H1 (cell line): Measurements from ENCODE around the gene PTPRF. TPM values are rescaled to one million over a fixed set of nuclear protein-coding genes. Genes with fewer than 3 reads are reported as not detected.

Source experiments
- KDM1A ChIP-seq: fragments of 200-600, 300-600 bp; sonication (generic); IDR thresholded peaks from 2 replicates; pipeline ENCODE4 v1.7.1; 2016; ENCODE audit warnings: mild to moderate bottlenecking, low read length, borderline replicate concordance
- RAD21 ChIP-seq, 2 experiments: IDR thresholded peaks in 1 of 2; conservative IDR thresholded peaks in 1 of 2; 2 replicates each; pipeline ENCODE4 v1.6.1; 2011; ENCODE audit warnings: low read depth in 2 of 2, low read length in 2 of 2, improper control_type of control experiment in 1 of 2, inconsistent platforms in 1 of 2, mild to moderate bottlenecking in 1 of 2, moderate library complexity in 1 of 2
- polyA plus RNA-seq, 7 experiments: library from polyadenylated mRNA; depleted of rRNA in 3 of 7; stranded (reverse) in 5 of 7; unstranded in 2 of 7; fragments of >200 nt in 5 of 7; fragments of 200-250 nt in 2 of 7; gene quantifications; 1 replicate in 5 of 7; 2 replicates in 1 of 7; 4 replicates in 1 of 7; pipeline versions ENCODE4 v1.2.1 to v1.2.3, GENCODE V29; 2011 to 2013; ENCODE audit warnings: missing spikeins in 2 of 7, mixed read lengths in 2 of 7
- total RNA-seq: library from RNA; stranded (reverse); fragmentation: NEBNext Ultra II Directional; extraction: Animal tissue kit (Norgen Biotek cat#: 25700); gene quantifications from 2 replicates; pipeline ENCODE4 v1.2.1, GENCODE V29; 2021
- TF ChIP-seq, protein P1 (sequence below): fragments of 300-600 bp; sonication (generic); IDR thresholded peaks from 2 replicates; pipeline ENCODE4 v1.7.1; 2012; ENCODE audit warnings: low read length, moderate library complexity, mild to moderate bottlenecking, inconsistent platforms; ENCODE audit not compliant: insufficient replicate concordance

Gene PTPRF
- total and polyA plus RNA-seq, 2 of the 8 experiments (the other 6 are each of a cell fraction or from before 2014, with no cell fraction given) = 136 to 231 TPM

DNA sequence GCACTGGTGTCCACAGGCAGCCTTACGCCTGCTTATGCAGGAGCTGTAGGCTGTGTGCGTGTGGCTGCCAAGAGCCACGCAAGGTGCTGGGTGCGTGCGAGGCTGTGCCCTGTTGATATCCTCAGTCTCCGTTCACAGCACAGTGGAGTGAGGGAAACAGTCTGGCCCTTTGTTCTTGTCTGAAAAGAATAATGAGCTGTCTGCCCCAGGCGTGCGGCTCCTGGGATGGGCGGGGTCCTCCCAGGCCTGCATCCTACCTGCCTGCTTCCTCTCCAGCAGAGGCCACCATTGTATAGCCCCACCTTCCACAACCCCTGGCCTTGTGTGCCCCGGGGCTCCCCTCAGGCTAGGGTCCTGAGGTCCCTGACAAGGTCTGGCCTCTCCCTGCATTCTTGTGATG is 72.3 kb downstream of the PTPRF start (continued):
- TF ChIP-seq, protein P1, sequence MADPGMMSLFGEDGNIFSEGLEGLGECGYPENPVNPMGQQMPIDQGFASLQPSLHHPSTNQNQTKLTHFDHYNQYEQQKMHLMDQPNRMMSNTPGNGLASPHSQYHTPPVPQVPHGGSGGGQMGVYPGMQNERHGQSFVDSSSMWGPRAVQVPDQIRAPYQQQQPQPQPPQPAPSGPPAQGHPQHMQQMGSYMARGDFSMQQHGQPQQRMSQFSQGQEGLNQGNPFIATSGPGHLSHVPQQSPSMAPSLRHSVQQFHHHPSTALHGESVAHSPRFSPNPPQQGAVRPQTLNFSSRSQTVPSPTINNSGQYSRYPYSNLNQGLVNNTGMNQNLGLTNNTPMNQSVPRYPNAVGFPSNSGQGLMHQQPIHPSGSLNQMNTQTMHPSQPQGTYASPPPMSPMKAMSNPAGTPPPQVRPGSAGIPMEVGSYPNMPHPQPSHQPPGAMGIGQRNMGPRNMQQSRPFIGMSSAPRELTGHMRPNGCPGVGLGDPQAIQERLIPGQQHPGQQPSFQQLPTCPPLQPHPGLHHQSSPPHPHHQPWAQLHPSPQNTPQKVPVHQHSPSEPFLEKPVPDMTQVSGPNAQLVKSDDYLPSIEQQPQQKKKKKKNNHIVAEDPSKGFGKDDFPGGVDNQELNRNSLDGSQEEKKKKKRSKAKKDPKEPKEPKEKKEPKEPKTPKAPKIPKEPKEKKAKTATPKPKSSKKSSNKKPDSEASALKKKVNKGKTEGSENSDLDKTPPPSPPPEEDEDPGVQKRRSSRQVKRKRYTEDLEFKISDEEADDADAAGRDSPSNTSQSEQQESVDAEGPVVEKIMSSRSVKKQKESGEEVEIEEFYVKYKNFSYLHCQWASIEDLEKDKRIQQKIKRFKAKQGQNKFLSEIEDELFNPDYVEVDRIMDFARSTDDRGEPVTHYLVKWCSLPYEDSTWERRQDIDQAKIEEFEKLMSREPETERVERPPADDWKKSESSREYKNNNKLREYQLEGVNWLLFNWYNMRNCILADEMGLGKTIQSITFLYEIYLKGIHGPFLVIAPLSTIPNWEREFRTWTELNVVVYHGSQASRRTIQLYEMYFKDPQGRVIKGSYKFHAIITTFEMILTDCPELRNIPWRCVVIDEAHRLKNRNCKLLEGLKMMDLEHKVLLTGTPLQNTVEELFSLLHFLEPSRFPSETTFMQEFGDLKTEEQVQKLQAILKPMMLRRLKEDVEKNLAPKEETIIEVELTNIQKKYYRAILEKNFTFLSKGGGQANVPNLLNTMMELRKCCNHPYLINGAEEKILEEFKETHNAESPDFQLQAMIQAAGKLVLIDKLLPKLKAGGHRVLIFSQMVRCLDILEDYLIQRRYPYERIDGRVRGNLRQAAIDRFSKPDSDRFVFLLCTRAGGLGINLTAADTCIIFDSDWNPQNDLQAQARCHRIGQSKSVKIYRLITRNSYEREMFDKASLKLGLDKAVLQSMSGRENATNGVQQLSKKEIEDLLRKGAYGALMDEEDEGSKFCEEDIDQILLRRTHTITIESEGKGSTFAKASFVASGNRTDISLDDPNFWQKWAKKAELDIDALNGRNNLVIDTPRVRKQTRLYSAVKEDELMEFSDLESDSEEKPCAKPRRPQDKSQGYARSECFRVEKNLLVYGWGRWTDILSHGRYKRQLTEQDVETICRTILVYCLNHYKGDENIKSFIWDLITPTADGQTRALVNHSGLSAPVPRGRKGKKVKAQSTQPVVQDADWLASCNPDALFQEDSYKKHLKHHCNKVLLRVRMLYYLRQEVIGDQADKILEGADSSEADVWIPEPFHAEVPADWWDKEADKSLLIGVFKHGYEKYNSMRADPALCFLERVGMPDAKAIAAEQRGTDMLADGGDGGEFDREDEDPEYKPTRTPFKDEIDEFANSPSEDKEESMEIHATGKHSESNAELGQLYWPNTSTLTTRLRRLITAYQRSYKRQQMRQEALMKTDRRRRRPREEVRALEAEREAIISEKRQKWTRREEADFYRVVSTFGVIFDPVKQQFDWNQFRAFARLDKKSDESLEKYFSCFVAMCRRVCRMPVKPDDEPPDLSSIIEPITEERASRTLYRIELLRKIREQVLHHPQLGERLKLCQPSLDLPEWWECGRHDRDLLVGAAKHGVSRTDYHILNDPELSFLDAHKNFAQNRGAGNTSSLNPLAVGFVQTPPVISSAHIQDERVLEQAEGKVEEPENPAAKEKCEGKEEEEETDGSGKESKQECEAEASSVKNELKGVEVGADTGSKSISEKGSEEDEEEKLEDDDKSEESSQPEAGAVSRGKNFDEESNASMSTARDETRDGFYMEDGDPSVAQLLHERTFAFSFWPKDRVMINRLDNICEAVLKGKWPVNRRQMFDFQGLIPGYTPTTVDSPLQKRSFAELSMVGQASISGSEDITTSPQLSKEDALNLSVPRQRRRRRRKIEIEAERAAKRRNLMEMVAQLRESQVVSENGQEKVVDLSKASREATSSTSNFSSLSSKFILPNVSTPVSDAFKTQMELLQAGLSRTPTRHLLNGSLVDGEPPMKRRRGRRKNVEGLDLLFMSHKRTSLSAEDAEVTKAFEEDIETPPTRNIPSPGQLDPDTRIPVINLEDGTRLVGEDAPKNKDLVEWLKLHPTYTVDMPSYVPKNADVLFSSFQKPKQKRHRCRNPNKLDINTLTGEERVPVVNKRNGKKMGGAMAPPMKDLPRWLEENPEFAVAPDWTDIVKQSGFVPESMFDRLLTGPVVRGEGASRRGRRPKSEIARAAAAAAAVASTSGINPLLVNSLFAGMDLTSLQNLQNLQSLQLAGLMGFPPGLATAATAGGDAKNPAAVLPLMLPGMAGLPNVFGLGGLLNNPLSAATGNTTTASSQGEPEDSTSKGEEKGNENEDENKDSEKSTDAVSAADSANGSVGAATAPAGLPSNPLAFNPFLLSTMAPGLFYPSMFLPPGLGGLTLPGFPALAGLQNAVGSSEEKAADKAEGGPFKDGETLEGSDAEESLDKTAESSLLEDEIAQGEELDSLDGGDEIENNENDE = no peak
- TF ChIP-seq RAD21 (IDR thresholded peaks at IDR 0.05 in 1 of 2, conservative IDR thresholded peaks at IDR 0.05 in 1 of 2; ENCODE audit: low read depth in 2 of 2, low read length in 2 of 2) (no peak; a peak in 1 of 4 replicates), KDM1A (no peak)
